ENCODE data around the gene IFI30.

Gene IFI30

DNA sequence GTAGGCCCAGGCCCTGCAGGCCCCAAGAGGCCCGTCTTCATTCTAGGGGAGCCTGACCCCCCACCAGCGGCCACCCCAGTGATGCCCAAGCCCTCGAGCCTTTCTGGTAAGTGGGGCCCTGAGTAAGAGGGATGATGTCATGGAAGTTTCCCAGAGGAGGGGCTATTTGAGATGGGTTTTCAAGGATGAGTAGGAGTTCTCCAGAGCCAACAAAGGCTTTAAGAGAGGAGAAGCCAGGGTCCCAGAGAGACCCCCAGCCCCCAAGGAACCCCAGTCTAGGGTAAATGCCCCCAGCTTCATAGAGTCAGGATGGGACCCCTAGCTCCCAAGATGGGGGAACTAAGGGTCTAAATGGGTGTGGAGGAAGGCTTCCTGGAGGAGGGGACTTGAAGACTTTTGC is 29.7 kb upstream of the IFI30 start:
- Histone ChIP-seq H3K79me2 (ENCODE audit: control insufficient read depth, low read length) (no peaks in the 10 kb centered on the region), H3F3A (ENCODE audit: control insufficient read depth, insufficient read depth) (no peaks in the 10 kb centered on the region), H3K27me3 (ENCODE audit: control insufficient read depth, low read length) (no peaks in the 10 kb centered on the region), H3K4me2 (ENCODE audit: low read length) (no peak overlapping the region), H3K4me1 (ENCODE audit: control insufficient read depth, low read length) (no peaks in the 10 kb centered on the region), H3K9me2 (replicated peaks; ENCODE audit: control insufficient read depth, low read length) (no peaks in the 10 kb centered on the region), H3K9me3 (ENCODE audit: control insufficient read depth, insufficient read depth, low read length) (no peaks in the 10 kb centered on the region), H3K36me3 (ENCODE audit: control insufficient read depth, low read length) (peaks cover 42% of the 10 kb centered on the region), H3K27ac (ENCODE audit: low read depth, low read length) (no peak overlapping the region), H4K20me1 (ENCODE audit: control insufficient read depth, insufficient read depth, low read depth, low read length) (no peaks in the 10 kb centered on the region), H3K4me3 (ENCODE audit: low read length) (no peak overlapping the region)
- TF ChIP-seq, protein P1, sequence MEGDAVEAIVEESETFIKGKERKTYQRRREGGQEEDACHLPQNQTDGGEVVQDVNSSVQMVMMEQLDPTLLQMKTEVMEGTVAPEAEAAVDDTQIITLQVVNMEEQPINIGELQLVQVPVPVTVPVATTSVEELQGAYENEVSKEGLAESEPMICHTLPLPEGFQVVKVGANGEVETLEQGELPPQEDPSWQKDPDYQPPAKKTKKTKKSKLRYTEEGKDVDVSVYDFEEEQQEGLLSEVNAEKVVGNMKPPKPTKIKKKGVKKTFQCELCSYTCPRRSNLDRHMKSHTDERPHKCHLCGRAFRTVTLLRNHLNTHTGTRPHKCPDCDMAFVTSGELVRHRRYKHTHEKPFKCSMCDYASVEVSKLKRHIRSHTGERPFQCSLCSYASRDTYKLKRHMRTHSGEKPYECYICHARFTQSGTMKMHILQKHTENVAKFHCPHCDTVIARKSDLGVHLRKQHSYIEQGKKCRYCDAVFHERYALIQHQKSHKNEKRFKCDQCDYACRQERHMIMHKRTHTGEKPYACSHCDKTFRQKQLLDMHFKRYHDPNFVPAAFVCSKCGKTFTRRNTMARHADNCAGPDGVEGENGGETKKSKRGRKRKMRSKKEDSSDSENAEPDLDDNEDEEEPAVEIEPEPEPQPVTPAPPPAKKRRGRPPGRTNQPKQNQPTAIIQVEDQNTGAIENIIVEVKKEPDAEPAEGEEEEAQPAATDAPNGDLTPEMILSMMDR (IDR thresholded peaks at IDR 0.05; ENCODE audit: low read depth, low read length, poor library complexity, severe bottlenecking), result no peak
- no peak for TF ChIP-seq EZH2phosphoT487 (IDR thresholded peaks at IDR 0.05; ENCODE audit: borderline replicate concordance, low read length)

DNA sequence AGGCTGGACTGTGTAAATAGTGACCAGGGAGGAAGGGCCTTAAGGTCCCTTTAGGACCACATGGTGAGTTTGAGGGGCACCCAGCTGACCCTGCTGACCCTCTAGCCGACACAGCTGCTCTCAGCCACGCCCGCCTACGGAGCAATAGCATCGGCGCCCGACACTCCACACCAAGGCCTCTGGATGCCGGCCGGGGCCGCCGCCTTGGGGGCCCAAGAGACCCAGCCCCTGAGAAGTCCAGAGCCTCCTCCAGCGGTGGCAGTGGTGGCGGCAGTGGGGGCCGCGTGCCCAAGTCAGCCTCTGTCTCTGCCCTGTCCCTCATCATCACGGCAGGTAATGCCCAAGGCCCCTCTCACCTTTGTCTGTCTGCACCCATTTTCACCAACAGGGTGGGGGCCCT is 29.3 kb upstream of the IFI30 start:
- H3K27me3 ChIP-seq (ENCODE audit: control insufficient read depth, low read length), result no peaks in the 10 kb centered on the region
- no peak for TF ChIP-seq EZH2phosphoT487 (IDR thresholded peaks at IDR 0.05; ENCODE audit: borderline replicate concordance, low read length)
- TF ChIP-seq, protein P1 (IDR thresholded peaks at IDR 0.05; ENCODE audit: low read depth, low read length, poor library complexity, severe bottlenecking), result no peak
- H3K9me2 ChIP-seq (replicated peaks; ENCODE audit: control insufficient read depth, low read length), result no peaks in the 10 kb centered on the region
- H3F3A ChIP-seq (ENCODE audit: control insufficient read depth, insufficient read depth), result no peaks in the 10 kb centered on the region
- no peaks in the 10 kb centered on the region for H3K4me1 ChIP-seq (ENCODE audit: control insufficient read depth, low read length)
- no peaks in the 10 kb centered on the region for H4K20me1 ChIP-seq (ENCODE audit: control insufficient read depth, insufficient read depth, low read depth, low read length)
- no peak overlapping the region for H3K4me2 ChIP-seq (ENCODE audit: low read length)
- H3K4me3 ChIP-seq (ENCODE audit: low read length), result no peak overlapping the region
- no peaks in the 10 kb centered on the region for H3K9me3 ChIP-seq (ENCODE audit: control insufficient read depth, insufficient read depth, low read length)
- H3K36me3 ChIP-seq (ENCODE audit: control insufficient read depth, low read length), result peaks cover 41% of the 10 kb centered on the region
- H3K79me2 ChIP-seq (ENCODE audit: control insufficient read depth, low read length), result no peaks in the 10 kb centered on the region
- no peak overlapping the region for H3K27ac ChIP-seq (ENCODE audit: low read depth, low read length)

DNA sequence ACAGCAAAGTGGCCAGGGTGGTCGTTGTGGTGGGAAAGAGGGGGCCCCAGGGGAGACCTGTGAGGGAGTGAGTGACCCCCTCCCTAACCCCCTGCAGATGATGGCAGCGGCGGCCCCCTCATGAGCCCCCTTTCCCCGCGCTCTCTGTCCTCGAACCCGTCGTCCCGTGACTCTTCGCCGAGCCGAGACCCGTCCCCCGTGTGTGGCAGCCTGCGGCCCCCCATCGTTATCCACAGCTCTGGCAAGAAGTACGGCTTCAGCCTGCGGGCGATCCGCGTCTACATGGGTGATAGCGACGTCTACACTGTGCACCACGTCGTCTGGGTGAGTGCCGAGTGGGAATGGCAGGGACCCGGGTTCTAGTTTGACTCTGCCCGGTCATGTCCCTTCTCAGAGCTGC is 28.7 kb upstream of the IFI30 start:
- Histone ChIP-seq H4K20me1 (ENCODE audit: control insufficient read depth, insufficient read depth, low read depth, low read length) (no peaks in the 10 kb centered on the region), H3K4me1 (ENCODE audit: control insufficient read depth, low read length) (no peaks in the 10 kb centered on the region), H3K27ac (ENCODE audit: low read depth, low read length) (no peak overlapping the region), H3K4me2 (ENCODE audit: low read length) (no peak overlapping the region), H3K4me3 (ENCODE audit: low read length) (no peak overlapping the region), H3F3A (ENCODE audit: control insufficient read depth, insufficient read depth) (no peaks in the 10 kb centered on the region), H3K36me3 (ENCODE audit: control insufficient read depth, low read length) (peaks cover 41% of the 10 kb centered on the region), H3K27me3 (ENCODE audit: control insufficient read depth, low read length) (no peaks in the 10 kb centered on the region), H3K9me2 (replicated peaks; ENCODE audit: control insufficient read depth, low read length) (no peaks in the 10 kb centered on the region), H3K79me2 (ENCODE audit: control insufficient read depth, low read length) (no peaks in the 10 kb centered on the region), H3K9me3 (ENCODE audit: control insufficient read depth, insufficient read depth, low read length) (no peaks in the 10 kb centered on the region)
- TF ChIP-seq EZH2phosphoT487 (IDR thresholded peaks at IDR 0.05; ENCODE audit: borderline replicate concordance, low read length), result no peak
- TF ChIP-seq, protein P1 (IDR thresholded peaks at IDR 0.05; ENCODE audit: low read depth, low read length, poor library complexity, severe bottlenecking), result no peak
